Vagina (tissue), 2 donors: ENCODE data around the gene TEC. TPM values are rescaled to one million over a fixed set of nuclear protein-coding genes. Genes with fewer than 3 reads are reported as not detected.

Experiments
- DNase-seq, 2 donors: peaks; one replicate each; pipeline ENCODE4 v3.0.0-alpha.2; 2017; ENCODE audit errors: extremely low spot score in 2 of 2
- H3K27ac ChIP-seq: fragments of 200-600 bp; sonication (generic); one replicate; pipeline ENCODE4 v1.5.1; 2019
- H3K27me3 ChIP-seq: fragments of 200-600 bp; sonication (generic); one replicate; pipeline ENCODE4 v1.5.1; 2019
- H3K36me3 ChIP-seq, 2 donors: fragments of 200-600 bp; sonication (generic); one replicate each; pipeline ENCODE4 v1.5.1; 2017 to 2019
- H3K4me1 ChIP-seq: fragments of 200-600 bp; sonication (generic); one replicate; pipeline ENCODE4 v1.5.1; 2019
- H3K4me3 ChIP-seq, 2 donors: fragments of 200-600 bp; sonication (generic); 1 replicate in 1 of 2; 2 replicates in 1 of 2; pipeline ENCODE4 v1.5.1; 2016 to 2019
- H3K9me3 ChIP-seq: fragments of 200-600 bp; sonication (generic); one replicate; pipeline ENCODE4 v1.5.1; 2019
- CTCF ChIP-seq, 3 experiments: fragments of 450-650 bp in 2 of 3; fragments of 200-600 bp in 1 of 3; sonication (generic) in 1 of 3; IDR thresholded peaks; one replicate each; pipeline ENCODE4 v1.5.1; 2017 to 2019; ENCODE audit warnings: antibody characterized with exemption in 3 of 3, mild to moderate bottlenecking in 2 of 3, moderate library complexity in 2 of 3
- POLR2A ChIP-seq, 2 donors: fragments of 450-650 bp; IDR thresholded peaks; one replicate each; pipeline ENCODE4 v1.6.1; 2017; ENCODE audit warnings: antibody characterized with exemption in 2 of 2, mild to moderate bottlenecking in 2 of 2, moderate library complexity in 2 of 2
- POLR2AphosphoS5 ChIP-seq, 2 donors: sonication (generic); formaldehyde crosslinking; IDR thresholded peaks; one replicate each; pipeline ENCODE4 v1.9.0; 2017; ENCODE audit warnings: antibody characterized with exemption in 2 of 2, mild to moderate bottlenecking in 2 of 2, low read depth in 1 of 2; ENCODE audit not compliant: insufficient read depth in 1 of 2
- intact Hi-C: fragments of 100-400 bp; cut with DNase I; formaldehyde crosslinking; loops from one replicate; pipeline ENCODE4 v1.15.1; 2023
- total RNA-seq: library from RNA; depleted of rRNA; stranded (reverse); fragments of >200 nt; gene quantifications from one replicate; pipeline ENCODE4 v1.2.3, GENCODE V29; 2016

TEC gene
- total RNA-seq, 1 donor from 2014 or later: 9.3 TPM

GRCh38 chr4:48116582-48116981 lies 153.1 kb downstream of the TEC start:
- Histone ChIP-seq H3K27ac (no peak overlapping the region), H3K36me3 (no peaks in the 10 kb centered on the region), H3K4me1 (no peaks in the 10 kb centered on the region), H3K9me3 (no peaks in the 10 kb centered on the region), H3K4me3 (no peak overlapping the region), H3K27me3 (no peaks in the 10 kb centered on the region)
- intact Hi-C loops: no loop called here
- no peak for DNase-seq
- no peak for TF ChIP-seq POLR2AphosphoS5 (IDR thresholded peaks at IDR 0.05; ENCODE audit: insufficient read depth in 1 of 2, low read depth in 1 of 2)
- TF ChIP-seq CTCF (IDR thresholded peaks at IDR 0.05): no peak
- TF ChIP-seq POLR2A (IDR thresholded peaks at IDR 0.05): no peak

- Histone ChIP-seq H3K36me3 (no peaks in the 10 kb centered on the region), H3K4me1 (no peaks in the 10 kb centered on the region), H3K27ac (no peak overlapping the region), H3K4me3 (no peak overlapping the region), H3K27me3 (no peaks in the 10 kb centered on the region), H3K9me3 (no peaks in the 10 kb centered on the region)
- DNase-seq: no peak
- TF ChIP-seq CTCF (IDR thresholded peaks at IDR 0.05) (no peak), POLR2AphosphoS5 (IDR thresholded peaks at IDR 0.05; ENCODE audit: insufficient read depth in 1 of 2, low read depth in 1 of 2) (no peak), POLR2A (IDR thresholded peaks at IDR 0.05) (no peak)
- intact Hi-C loops: no loop called here
Measured at GRCh38 chr4:48114412-48114811, 155.2 kb downstream of the TEC start.

- intact Hi-C loops: no loop called here
- TF ChIP-seq POLR2AphosphoS5 (IDR thresholded peaks at IDR 0.05; ENCODE audit: insufficient read depth in 1 of 2, low read depth in 1 of 2) (no peak), CTCF (IDR thresholded peaks at IDR 0.05) (no peak), POLR2A (IDR thresholded peaks at IDR 0.05) (no peak)
- Histone ChIP-seq H3K9me3 (no peaks in the 10 kb centered on the region), H3K36me3 (no peaks in the 10 kb centered on the region), H3K4me1 (no peaks in the 10 kb centered on the region), H3K4me3 (no peak overlapping the region), H3K27me3 (no peaks in the 10 kb centered on the region), H3K27ac (no peak overlapping the region)
- no peak for DNase-seq
Measured at GRCh38 chr4:48112017-48112667, 157.5 kb downstream of the TEC start.

- Histone ChIP-seq H3K27me3 (no peaks in the 10 kb centered on the region), H3K36me3 (no peaks in the 10 kb centered on the region), H3K9me3 (no peaks in the 10 kb centered on the region), H3K27ac (no peak overlapping the region), H3K4me3 (no peak overlapping the region), H3K4me1 (no peaks in the 10 kb centered on the region)
- TF ChIP-seq POLR2AphosphoS5 (IDR thresholded peaks at IDR 0.05; ENCODE audit: insufficient read depth in 1 of 2, low read depth in 1 of 2): no peak
- TF ChIP-seq CTCF (IDR thresholded peaks at IDR 0.05): no peak
- TF ChIP-seq POLR2A (IDR thresholded peaks at IDR 0.05): no peak
- DNase-seq: no peak
- intact Hi-C loops: no loop called here
Measured at GRCh38 chr4:48110452-48110978, 159.1 kb downstream of the TEC start.
